ENCODE results near the gene ZBTB32. TPM values are rescaled to one million over a fixed set of nuclear protein-coding genes. Genes with fewer than 3 reads are reported as not detected.
A peak's percentile ranks its signal among the peaks of the same experiment; 100 is the strongest.
"Not testable (repeated sequence)": the region's sequence is repeated elsewhere in the genome, so short reads cannot be mapped to it uniquely, and the experiment has no call there.

Gene ZBTB32
- total and polyA plus RNA-seq, 7 donors, result 3.1 TPM; not detected in 6

DNA sequence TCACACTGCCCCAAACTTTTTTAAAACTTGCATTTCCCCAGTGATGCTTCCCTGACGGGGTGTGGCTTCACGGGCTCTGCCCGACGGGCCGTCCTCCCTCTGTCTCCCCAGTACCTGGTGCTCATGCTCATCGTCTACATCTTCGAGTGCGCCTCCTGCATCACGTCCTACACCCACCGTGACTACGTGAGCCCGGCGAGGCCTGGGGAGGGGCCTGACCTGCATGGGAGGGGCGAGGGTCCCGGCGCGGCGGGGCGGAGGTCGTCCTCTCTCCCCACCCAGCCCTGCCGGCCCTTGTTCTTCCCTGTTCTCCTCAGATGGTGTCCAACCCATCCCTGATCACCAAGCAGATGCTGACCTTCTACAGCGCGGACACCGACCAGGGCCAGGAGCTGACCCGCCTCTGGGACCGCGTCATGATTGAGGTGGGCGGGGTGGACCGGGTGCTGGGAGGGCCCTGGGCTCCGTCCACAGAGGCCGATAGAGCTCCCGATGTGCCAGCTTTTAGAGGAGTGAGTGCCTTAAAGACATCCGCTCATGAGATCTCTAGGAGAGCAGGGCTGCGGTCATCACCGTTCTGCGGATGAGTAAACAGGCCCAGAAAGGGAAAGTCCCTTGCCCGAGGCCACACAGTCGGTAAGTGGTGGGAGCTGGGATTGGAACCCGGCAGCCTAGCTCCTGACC, 31.1 kb upstream of the ZBTB32 start:
- Histone ChIP-seq H3K4me1 (peaks cover 0 to 8% (median 3%) of the 10 kb centered on the region in 4 donors), H3K4me3 (peak overlapping the region in 3 of 4 donors; percentile 28 to 35 (median 29)), H3K27ac (no peak overlapping the region), H3K9me3 (no peaks in the 10 kb centered on the region), H3K27me3 (peaks cover 5 to 43% (median 10%) of the 10 kb centered on the region in 3 donors), H3K36me3 (no peaks in the 10 kb centered on the region)
- DNase-seq, result peak; percentile 64
- 6 to 7% methylated on average over 39 of the region's 39 CpGs for WGBS, 2 donors
- intact Hi-C loops (cut with DNase I), result no loop called here
- TF ChIP-seq POLR2AphosphoS5 (IDR thresholded peaks at IDR 0.05) (no peak), POLR2A (IDR thresholded peaks at IDR 0.05) (no peak), EP300 (IDR thresholded peaks at IDR 0.05) (no peak)
- TF ChIP-seq, protein P1, sequence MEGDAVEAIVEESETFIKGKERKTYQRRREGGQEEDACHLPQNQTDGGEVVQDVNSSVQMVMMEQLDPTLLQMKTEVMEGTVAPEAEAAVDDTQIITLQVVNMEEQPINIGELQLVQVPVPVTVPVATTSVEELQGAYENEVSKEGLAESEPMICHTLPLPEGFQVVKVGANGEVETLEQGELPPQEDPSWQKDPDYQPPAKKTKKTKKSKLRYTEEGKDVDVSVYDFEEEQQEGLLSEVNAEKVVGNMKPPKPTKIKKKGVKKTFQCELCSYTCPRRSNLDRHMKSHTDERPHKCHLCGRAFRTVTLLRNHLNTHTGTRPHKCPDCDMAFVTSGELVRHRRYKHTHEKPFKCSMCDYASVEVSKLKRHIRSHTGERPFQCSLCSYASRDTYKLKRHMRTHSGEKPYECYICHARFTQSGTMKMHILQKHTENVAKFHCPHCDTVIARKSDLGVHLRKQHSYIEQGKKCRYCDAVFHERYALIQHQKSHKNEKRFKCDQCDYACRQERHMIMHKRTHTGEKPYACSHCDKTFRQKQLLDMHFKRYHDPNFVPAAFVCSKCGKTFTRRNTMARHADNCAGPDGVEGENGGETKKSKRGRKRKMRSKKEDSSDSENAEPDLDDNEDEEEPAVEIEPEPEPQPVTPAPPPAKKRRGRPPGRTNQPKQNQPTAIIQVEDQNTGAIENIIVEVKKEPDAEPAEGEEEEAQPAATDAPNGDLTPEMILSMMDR (IDR thresholded peaks at IDR 0.05), result no peak

DNA sequence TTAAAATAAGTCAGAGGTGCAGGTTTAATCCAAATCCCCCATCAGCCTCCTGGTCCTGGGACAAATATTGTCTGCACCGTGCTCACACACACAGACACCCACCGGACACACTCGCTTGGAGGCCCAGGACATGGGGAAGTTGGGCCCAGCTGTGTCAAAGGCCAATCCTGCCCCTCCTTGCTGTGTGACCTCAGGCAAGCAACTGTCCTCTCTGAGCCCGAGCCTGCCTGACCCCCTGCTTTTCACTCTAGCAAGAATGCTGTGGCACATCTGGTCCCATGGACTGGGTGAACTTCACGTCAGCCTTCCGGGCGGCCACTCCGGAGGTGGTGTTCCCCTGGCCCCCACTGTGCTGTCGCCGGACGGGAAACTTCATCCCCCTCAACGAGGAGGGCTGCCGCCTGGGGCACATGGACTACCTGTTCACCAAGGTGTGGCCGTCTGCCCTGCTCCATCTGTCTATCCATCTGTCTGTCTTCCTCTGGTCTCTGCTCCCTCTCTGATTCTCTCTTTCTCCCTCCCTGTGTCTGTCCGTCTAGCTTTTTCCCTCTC, 28.7 kb upstream of the ZBTB32 start:
- H3K9me3 ChIP-seq, result no peaks in the 10 kb centered on the region
- intact Hi-C loops (cut with DNase I), result no loop called here
- peaks cover 0 to 8% (median 3%) of the 10 kb centered on the region in 4 donors for H3K4me1 ChIP-seq
- no peaks in the 10 kb centered on the region for H3K36me3 ChIP-seq
- H3K27ac ChIP-seq, result no peak overlapping the region
- no peak overlapping the region for H3K4me3 ChIP-seq
- WGBS, 2 donors, result 77 to 80% methylated on average over 15 of the region's 15 CpGs
- H3K27me3 ChIP-seq, result peaks cover 5 to 43% (median 10%) of the 10 kb centered on the region in 3 donors
- TF ChIP-seq EP300 (IDR thresholded peaks at IDR 0.05), result no peak
- TF ChIP-seq, protein P1 (IDR thresholded peaks at IDR 0.05), result no peak
- TF ChIP-seq POLR2AphosphoS5 (IDR thresholded peaks at IDR 0.05), result no peak
- no peak for TF ChIP-seq POLR2A (IDR thresholded peaks at IDR 0.05)
- no peak for DNase-seq

DNA sequence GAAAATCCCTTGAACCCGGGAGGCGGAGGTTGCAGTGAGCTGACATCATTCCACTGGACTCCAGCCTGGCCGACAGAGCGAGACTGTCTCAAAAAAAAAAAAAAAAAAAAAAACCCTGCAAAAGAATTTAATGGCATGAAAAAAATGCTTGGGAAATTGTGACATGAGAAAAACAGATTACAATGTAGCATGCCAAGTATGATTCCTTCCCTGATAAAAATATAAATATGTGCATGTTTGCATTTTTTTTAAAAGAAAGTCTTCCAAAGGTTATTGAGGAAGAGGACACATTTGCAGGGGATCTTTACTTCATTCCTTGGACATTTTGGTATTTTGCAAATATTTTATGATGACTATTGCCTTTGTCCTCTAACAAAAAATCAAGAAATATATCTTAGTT, 14.5 kb upstream of the ZBTB32 start:
- Histone ChIP-seq H3K4me1 (no peaks in the 10 kb centered on the region), H3K27me3 (no peaks in the 10 kb centered on the region), H3K27ac (no peak overlapping the region), H3K4me3 (no peak overlapping the region), H3K9me3 (no peaks in the 10 kb centered on the region), H3K36me3 (no peaks in the 10 kb centered on the region)
- no peak for DNase-seq
- WGBS, 2 donors, result 70 to 81% methylated on average over 4 of the region's 4 CpGs
- no peak for TF ChIP-seq EP300 (IDR thresholded peaks at IDR 0.05)
- TF ChIP-seq, protein P1 (IDR thresholded peaks at IDR 0.05), result no peak
- TF ChIP-seq POLR2AphosphoS5 (IDR thresholded peaks at IDR 0.05), result no peak
- no peak for TF ChIP-seq POLR2A (IDR thresholded peaks at IDR 0.05)
- intact Hi-C loops (cut with DNase I), result no loop called here

DNA sequence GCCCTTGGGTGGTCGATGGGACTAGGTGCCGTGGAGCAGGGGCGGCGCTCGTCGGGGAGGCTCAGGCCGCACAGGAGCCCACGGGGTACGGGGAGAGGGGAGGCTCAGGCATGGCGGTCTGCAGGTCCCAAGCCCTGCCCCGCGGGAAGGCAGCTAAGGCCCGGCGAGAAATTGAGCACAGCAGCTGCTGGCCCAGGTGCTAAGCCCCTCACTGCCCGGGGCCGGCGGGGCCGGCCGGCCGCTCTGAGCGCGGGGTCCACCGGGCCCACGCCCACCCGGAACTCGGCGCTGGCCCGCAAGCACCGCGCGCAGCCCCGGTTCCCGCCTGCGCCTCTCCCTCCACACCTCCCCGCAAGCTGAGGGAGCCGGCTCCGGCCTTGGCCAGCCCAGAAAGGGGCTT, 13.3 kb upstream of the ZBTB32 start:
- H3K4me1 ChIP-seq; intact Hi-C loops (cut with DNase I); H3K27me3 ChIP-seq; H3K4me3 ChIP-seq; DNase-seq; H3K27ac ChIP-seq; H3K36me3 ChIP-seq; H3K9me3 ChIP-seq: not testable (repeated sequence)
- WGBS, 2 donors, result 95 to 96% methylated on average over 37 of the region's 37 CpGs

DNA sequence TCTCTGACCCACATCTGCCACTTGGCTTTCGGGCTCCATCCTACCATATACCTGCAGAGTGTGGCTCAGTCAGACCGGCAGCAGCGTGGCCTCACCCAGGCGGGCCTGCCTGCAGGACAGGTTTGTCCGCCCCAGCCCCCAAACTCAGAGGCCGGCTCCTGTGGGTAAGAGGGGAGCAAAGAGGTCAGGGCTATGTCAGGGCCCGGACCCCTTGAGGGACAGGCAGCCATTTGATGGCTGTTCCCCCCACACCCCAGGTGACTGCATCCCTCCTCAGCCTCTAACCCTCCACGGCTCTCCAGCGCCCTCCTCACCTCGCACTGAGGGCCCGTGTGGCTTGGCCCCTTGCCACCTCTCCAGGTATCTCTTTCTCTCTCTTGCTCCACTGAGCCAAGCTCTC, 12.3 kb upstream of the ZBTB32 start:
- 29 to 70% methylated on average over 11 of the region's 11 CpGs for WGBS, 2 donors
- Histone ChIP-seq H3K4me3 (no peak overlapping the region), H3K27ac (no peak overlapping the region), H3K36me3 (no peaks in the 10 kb centered on the region), H3K4me1 (no peaks in the 10 kb centered on the region), H3K9me3 (no peaks in the 10 kb centered on the region), H3K27me3 (no peaks in the 10 kb centered on the region)
- TF ChIP-seq POLR2AphosphoS5 (IDR thresholded peaks at IDR 0.05), result no peak
- TF ChIP-seq, protein P1 (IDR thresholded peaks at IDR 0.05), result no peak
- DNase-seq, result no peak
- intact Hi-C loops (cut with DNase I), result loop anchor here (2.0 kb wide), 1 partner anchor 239 kb away; no protein-coding TSS in a partner anchor
